ENCODE data around the gene SEM1. TPM values are rescaled to one million over a fixed set of nuclear protein-coding genes. Genes with fewer than 3 reads are reported as not detected.
"Not testable (repeated sequence)": the region's sequence is repeated elsewhere in the genome, so short reads cannot be mapped to it uniquely, and the experiment has no call there.

SEM1 gene
- polyA plus RNA-seq, 1 donor: 170 TPM

- DNase-seq: peak; percentile 1
These were observed 774 bp downstream of the SEM1 start for GRCh38 chr7:96708872-96709271.

- no peak for DNase-seq
These were observed 1.5 kb downstream of the SEM1 start for GRCh38 chr7:96707901-96708774.

GRCh38 chr7:96701258-96701657 is 8.4 kb downstream of the SEM1 start:
- no peak for DNase-seq

GRCh38 chr7:96700516-96700915 is 9.1 kb downstream of the SEM1 start:
- DNase-seq: no peak

GRCh38 chr7:96699219-96699871 is 10.3 kb downstream of the SEM1 start:
- DNase-seq: no peak

- not testable (repeated sequence) for DNase-seq
These were observed 11.2 kb downstream of the SEM1 start for GRCh38 chr7:96698449-96698848.

GRCh38 chr7:96697822-96698221 is 11.8 kb downstream of the SEM1 start:
- no peak for DNase-seq

GRCh38 chr7:96695581-96695980 is 14.1 kb downstream of the SEM1 start:
- DNase-seq: no peak

- no peak for DNase-seq
These were observed 15.6 kb downstream of the SEM1 start for GRCh38 chr7:96694082-96694481.

GRCh38 chr7:96691702-96692101 is 17.9 kb downstream of the SEM1 start:
- DNase-seq: no peak

- no peak for DNase-seq
These were observed 20.2 kb downstream of the SEM1 start for GRCh38 chr7:96689414-96689813.

- DNase-seq: no peak
These were observed 23.3 kb downstream of the SEM1 start for GRCh38 chr7:96686305-96686704.

GRCh38 chr7:96685755-96686154 is 23.9 kb downstream of the SEM1 start:
- DNase-seq: no peak

GRCh38 chr7:96685353-96685752 is 24.3 kb downstream of the SEM1 start:
- no peak for DNase-seq

GRCh38 chr7:96679886-96680285 is 29.8 kb downstream of the SEM1 start:
- no peak for DNase-seq

- DNase-seq: no peak
These were observed 32.7 kb downstream of the SEM1 start for GRCh38 chr7:96676919-96677318.

GRCh38 chr7:96675548-96675947 is 34.1 kb downstream of the SEM1 start:
- no peak for DNase-seq

GRCh38 chr7:96674565-96674964 is 35.1 kb downstream of the SEM1 start:
- DNase-seq: no peak

GRCh38 chr7:96671854-96672253 is 37.8 kb downstream of the SEM1 start:
- DNase-seq: no peak

- no peak for DNase-seq
These were observed 39.0 kb downstream of the SEM1 start for GRCh38 chr7:96670338-96671289.

GRCh38 chr7:96669812-96670211 is 39.8 kb downstream of the SEM1 start:
- no peak for DNase-seq

- DNase-seq: no peak
These were observed 42.6 kb downstream of the SEM1 start for GRCh38 chr7:96667026-96667425.
